Measurements from ENCODE around the gene TMEM69. TPM values are rescaled to one million over a fixed set of nuclear protein-coding genes. Genes with fewer than 3 reads are reported as not detected.
"Not testable (repeated sequence)": the region's sequence is repeated elsewhere in the genome, so short reads cannot be mapped to it uniquely, and the experiment has no call there.

TMEM69 gene
- total RNA-seq, 1 donor from 2014 or later: 13.3 TPM

GRCh38 chr1:45668526-45668925 lies 19.5 kb upstream of the TMEM69 start:
- H3K4me3 ChIP-seq: no peak overlapping the region
- intact Hi-C loops (cut with DNase I): no loop called here
- no peaks in the 10 kb centered on the region for H3K9me3 ChIP-seq
- H3K36me3 ChIP-seq: no peaks in the 10 kb centered on the region
- peaks cover 68% of the 10 kb centered on the region for H3K4me1 ChIP-seq
- no peak for DNase-seq (ENCODE audit: extremely low spot score in 2 of 2)
- no peak overlapping the region for H3K27ac ChIP-seq
- TF ChIP-seq POLR2AphosphoS5 (IDR thresholded peaks at IDR 0.05; ENCODE audit: insufficient read depth in 1 of 2, low read depth in 1 of 2) (no peak), CTCF (IDR thresholded peaks at IDR 0.05) (no peak), POLR2A (IDR thresholded peaks at IDR 0.05) (no peak)
- H3K27me3 ChIP-seq: no peaks in the 10 kb centered on the region

- TF ChIP-seq POLR2A (IDR thresholded peaks at IDR 0.05) (no peak), CTCF (IDR thresholded peaks at IDR 0.05) (no peak), POLR2AphosphoS5 (IDR thresholded peaks at IDR 0.05; ENCODE audit: insufficient read depth in 1 of 2, low read depth in 1 of 2) (no peak)
- Histone ChIP-seq H3K27me3 (no peaks in the 10 kb centered on the region), H3K36me3 (no peaks in the 10 kb centered on the region), H3K4me1 (peaks cover 73% of the 10 kb centered on the region), H3K27ac (no peak overlapping the region), H3K4me3 (no peak overlapping the region), H3K9me3 (no peaks in the 10 kb centered on the region)
- intact Hi-C loops (cut with DNase I): no loop called here
- no peak for DNase-seq (ENCODE audit: extremely low spot score in 2 of 2)
Observed at GRCh38 chr1:45669379-45669778, 18.6 kb upstream of the TMEM69 start.

- Histone ChIP-seq H3K36me3 (no peaks in the 10 kb centered on the region), H3K4me3 (no peak overlapping the region), H3K9me3 (no peaks in the 10 kb centered on the region), H3K27ac (no peak overlapping the region), H3K27me3 (no peaks in the 10 kb centered on the region), H3K4me1 (peaks cover 76% of the 10 kb centered on the region)
- DNase-seq (ENCODE audit: extremely low spot score in 2 of 2): no peak
- intact Hi-C loops (cut with DNase I): no loop called here
- no peak for TF ChIP-seq POLR2A (IDR thresholded peaks at IDR 0.05)
- no peak for TF ChIP-seq CTCF (IDR thresholded peaks at IDR 0.05)
- no peak for TF ChIP-seq POLR2AphosphoS5 (IDR thresholded peaks at IDR 0.05; ENCODE audit: insufficient read depth in 1 of 2, low read depth in 1 of 2)
Observed at GRCh38 chr1:45669859-45670655, 17.9 kb upstream of the TMEM69 start.

- intact Hi-C loops (cut with DNase I): no loop called here
- H3K9me3 ChIP-seq: no peaks in the 10 kb centered on the region
- no peaks in the 10 kb centered on the region for H3K27me3 ChIP-seq
- H3K27ac ChIP-seq: no peak overlapping the region
- H3K4me1 ChIP-seq: peaks cover 89% of the 10 kb centered on the region
- TF ChIP-seq POLR2AphosphoS5 (IDR thresholded peaks at IDR 0.05; ENCODE audit: insufficient read depth in 1 of 2, low read depth in 1 of 2): no peak
- TF ChIP-seq POLR2A (IDR thresholded peaks at IDR 0.05): no peak
- TF ChIP-seq CTCF (IDR thresholded peaks at IDR 0.05): no peak
- H3K36me3 ChIP-seq: no peaks in the 10 kb centered on the region
- no peak for DNase-seq (ENCODE audit: extremely low spot score in 2 of 2)
- no peak overlapping the region for H3K4me3 ChIP-seq
Observed at GRCh38 chr1:45673956-45674355, 14.0 kb upstream of the TMEM69 start.

- intact Hi-C loops (cut with DNase I): no loop called here
- TF ChIP-seq CTCF (IDR thresholded peaks at IDR 0.05): no peak
- no peak for TF ChIP-seq POLR2A (IDR thresholded peaks at IDR 0.05)
- no peak for TF ChIP-seq POLR2AphosphoS5 (IDR thresholded peaks at IDR 0.05; ENCODE audit: insufficient read depth in 1 of 2, low read depth in 1 of 2)
- H3K27me3 ChIP-seq: no peaks in the 10 kb centered on the region
- DNase-seq (ENCODE audit: extremely low spot score in 2 of 2): no peak
- H3K9me3 ChIP-seq: no peaks in the 10 kb centered on the region
- no peak overlapping the region for H3K4me3 ChIP-seq
- H3K27ac ChIP-seq: no peak overlapping the region
- peaks cover 89% of the 10 kb centered on the region for H3K4me1 ChIP-seq
- no peaks in the 10 kb centered on the region for H3K36me3 ChIP-seq
Observed at GRCh38 chr1:45674478-45674877, 13.5 kb upstream of the TMEM69 start.

GRCh38 chr1:45676553-45676952 lies 11.4 kb upstream of the TMEM69 start:
- DNase-seq (ENCODE audit: extremely low spot score in 2 of 2); H3K9me3 ChIP-seq; H3K27me3 ChIP-seq; H3K27ac ChIP-seq; H3K4me3 ChIP-seq; intact Hi-C loops (cut with DNase I); H3K36me3 ChIP-seq: not testable (repeated sequence)
- peaks cover 89% of the 10 kb centered on the region for H3K4me1 ChIP-seq
